Measurements from ENCODE around the gene GBGT1.
"Not testable (repeated sequence)": the region's sequence is repeated elsewhere in the genome, so short reads cannot be mapped to it uniquely, and the experiment has no call there.

Gene GBGT1

GRCh38 chr9:133163504-133164172 is at the start of gene GBGT1:
GBGT1 (minus strand) TSS chr9:133163914; CDS start chr9:133162412, 1,502 bp downstream.
- DNase-seq = no peak

- DNase-seq = no peak
These were observed 46.9 kb upstream of the GBGT1 start for GRCh38 chr9:133210609-133211008.

GRCh38 chr9:133210202-133210532 is 46.5 kb upstream of the GBGT1 start:
- peak; percentile 4 for DNase-seq

- DNase-seq = not testable (repeated sequence)
These were observed 45.9 kb upstream of the GBGT1 start for GRCh38 chr9:133209327-133210201.

- DNase-seq = not testable (repeated sequence)
These were observed 45.2 kb upstream of the GBGT1 start, which contains the start of gene OBP2B for GRCh38 chr9:133208880-133209300. OBP2B (minus strand) TSS chr9:133209250; CDS start chr9:133209199, 51 bp downstream.

GRCh38 chr9:133208171-133208879 is 44.6 kb upstream of the GBGT1 start:
- DNase-seq = not testable (repeated sequence)

- DNase-seq = no peak
These were observed 43.9 kb upstream of the GBGT1 start for GRCh38 chr9:133207540-133208170.

GRCh38 chr9:133207021-133207531 is 43.4 kb upstream of the GBGT1 start:
- DNase-seq = no peak

- no peak for DNase-seq
These were observed 42.5 kb upstream of the GBGT1 start for GRCh38 chr9:133205996-133206931.

GRCh38 chr9:133205481-133205887 is 41.8 kb upstream of the GBGT1 start:
- DNase-seq = not testable (repeated sequence)

- DNase-seq = no peak
These were observed 41.3 kb upstream of the GBGT1 start for GRCh38 chr9:133204993-133205336.

- no peak for DNase-seq
These were observed 40.8 kb upstream of the GBGT1 start for GRCh38 chr9:133204335-133204992.

- no peak for DNase-seq
These were observed 39.9 kb upstream of the GBGT1 start for GRCh38 chr9:133203506-133204075.

- no peak for DNase-seq
These were observed 39.2 kb upstream of the GBGT1 start for GRCh38 chr9:133202688-133203453.

GRCh38 chr9:133202145-133202513 is 38.4 kb upstream of the GBGT1 start:
- DNase-seq = no peak

GRCh38 chr9:133201424-133202144 is 37.9 kb upstream of the GBGT1 start:
- DNase-seq = no peak

- no peak for DNase-seq
These were observed 36.9 kb upstream of the GBGT1 start for GRCh38 chr9:133200631-133201030.

- DNase-seq = no peak
These were observed 36.1 kb upstream of the GBGT1 start for GRCh38 chr9:133199648-133200321.

GRCh38 chr9:133195029-133195428 is 31.3 kb upstream of the GBGT1 start:
- DNase-seq = no peak

All from NCI-H1105 treated with DMSO at 0.1 percent for 48 hours (cell line).